PFSK-1 (cell line): ENCODE measurements around the gene FFAR2. TPM values are rescaled to one million over a fixed set of nuclear protein-coding genes. Genes with fewer than 3 reads are reported as not detected.

Source experiments
- FOXP2 ChIP-seq: optimal IDR thresholded peaks from 2 replicates; pipeline ENCODE3; 2011; ENCODE audit warnings: borderline replicate concordance, control low read depth, inconsistent platforms; ENCODE audit not compliant: insufficient read depth; ENCODE audit errors: extremely low read length, extremely low read depth
- POLR2AphosphoS5 ChIP-seq: IDR thresholded peaks from 2 replicates; pipeline ENCODE4 v1.6.1; 2012; ENCODE audit warnings: low read depth, mild to moderate bottlenecking, control low read depth, low read length, moderate library complexity
- SIN3A ChIP-seq: IDR thresholded peaks from 2 replicates; pipeline ENCODE4 v1.6.1; 2012; ENCODE audit warnings: mild to moderate bottlenecking, low read length, moderate library complexity, borderline replicate concordance; ENCODE audit not compliant: insufficient read depth
- TAF1 ChIP-seq: IDR thresholded peaks from 2 replicates; pipeline ENCODE4 v1.6.1; 2012; ENCODE audit warnings: low read length, control low read depth, borderline replicate concordance; ENCODE audit not compliant: insufficient read depth
- polyA plus RNA-seq: library from polyadenylated mRNA; unstranded; fragments of >200 nt; gene quantifications from one replicate; pipeline ENCODE4 v1.2.1, GENCODE V29; 2012; ENCODE audit warnings: low read depth, missing spikeins; ENCODE audit not compliant: insufficient read length
- TF ChIP-seq, protein P1 (sequence below), 2 experiments: IDR thresholded peaks; 2 replicates each; pipeline versions ENCODE4 v1.6.1 to v1.8.0; 2011 to 2012; ENCODE audit warnings: low read depth in 2 of 2, low read length in 2 of 2, control low read depth in 1 of 2, inconsistent platforms in 1 of 2, mild to moderate bottlenecking in 1 of 2, moderate library complexity in 1 of 2; ENCODE audit not compliant: insufficient read depth in 1 of 2

FFAR2 gene
- not detected for polyA plus RNA-seq

DNA sequence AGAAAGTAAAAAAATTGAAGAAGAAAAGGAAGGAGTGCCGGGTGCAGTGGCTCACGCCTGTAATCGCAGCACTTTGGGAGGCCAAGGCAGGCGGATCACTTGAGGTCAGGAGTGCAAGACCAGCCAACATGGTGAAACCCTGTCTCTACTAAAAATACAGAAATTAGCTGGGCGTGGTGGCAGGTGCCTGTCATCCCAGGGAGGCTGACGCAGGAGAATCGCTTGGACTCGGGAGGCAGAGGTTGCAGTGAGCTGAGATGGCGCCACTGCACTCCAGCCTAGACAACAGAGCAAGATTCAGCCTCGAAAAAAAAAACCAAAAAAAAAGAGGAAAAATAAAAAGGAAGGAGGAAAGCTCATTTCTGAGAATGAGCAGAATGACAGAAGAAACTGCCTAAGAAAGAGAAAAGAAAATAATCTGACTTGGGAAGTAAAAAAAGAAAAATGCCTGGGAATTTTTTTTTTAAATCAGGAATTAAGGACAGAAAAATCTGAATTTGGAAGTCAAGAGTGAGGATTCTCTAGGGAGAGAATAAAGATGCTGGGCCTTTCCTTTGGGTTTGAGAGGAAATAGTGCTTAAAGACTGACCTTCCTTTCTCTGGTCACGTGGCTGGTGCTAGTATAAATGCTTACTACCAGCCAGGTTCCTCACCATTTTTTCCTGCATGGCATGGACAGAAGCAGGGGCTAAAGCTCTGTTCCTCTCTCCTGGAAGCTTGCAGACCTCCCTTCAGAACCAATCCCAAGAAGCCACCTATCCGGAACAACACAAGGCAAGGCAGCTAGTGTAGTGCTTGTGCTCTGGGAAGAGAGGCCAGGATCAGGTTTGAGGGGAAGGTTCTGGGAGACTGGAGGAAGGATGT is at the start of gene FFAR2:
TSS of gene FFAR2 (plus strand) at position 652 of the 864 bp plus-strand sequence. CDS start 1,458 bp downstream, outside the sequence.
- TF ChIP-seq, protein P1, sequence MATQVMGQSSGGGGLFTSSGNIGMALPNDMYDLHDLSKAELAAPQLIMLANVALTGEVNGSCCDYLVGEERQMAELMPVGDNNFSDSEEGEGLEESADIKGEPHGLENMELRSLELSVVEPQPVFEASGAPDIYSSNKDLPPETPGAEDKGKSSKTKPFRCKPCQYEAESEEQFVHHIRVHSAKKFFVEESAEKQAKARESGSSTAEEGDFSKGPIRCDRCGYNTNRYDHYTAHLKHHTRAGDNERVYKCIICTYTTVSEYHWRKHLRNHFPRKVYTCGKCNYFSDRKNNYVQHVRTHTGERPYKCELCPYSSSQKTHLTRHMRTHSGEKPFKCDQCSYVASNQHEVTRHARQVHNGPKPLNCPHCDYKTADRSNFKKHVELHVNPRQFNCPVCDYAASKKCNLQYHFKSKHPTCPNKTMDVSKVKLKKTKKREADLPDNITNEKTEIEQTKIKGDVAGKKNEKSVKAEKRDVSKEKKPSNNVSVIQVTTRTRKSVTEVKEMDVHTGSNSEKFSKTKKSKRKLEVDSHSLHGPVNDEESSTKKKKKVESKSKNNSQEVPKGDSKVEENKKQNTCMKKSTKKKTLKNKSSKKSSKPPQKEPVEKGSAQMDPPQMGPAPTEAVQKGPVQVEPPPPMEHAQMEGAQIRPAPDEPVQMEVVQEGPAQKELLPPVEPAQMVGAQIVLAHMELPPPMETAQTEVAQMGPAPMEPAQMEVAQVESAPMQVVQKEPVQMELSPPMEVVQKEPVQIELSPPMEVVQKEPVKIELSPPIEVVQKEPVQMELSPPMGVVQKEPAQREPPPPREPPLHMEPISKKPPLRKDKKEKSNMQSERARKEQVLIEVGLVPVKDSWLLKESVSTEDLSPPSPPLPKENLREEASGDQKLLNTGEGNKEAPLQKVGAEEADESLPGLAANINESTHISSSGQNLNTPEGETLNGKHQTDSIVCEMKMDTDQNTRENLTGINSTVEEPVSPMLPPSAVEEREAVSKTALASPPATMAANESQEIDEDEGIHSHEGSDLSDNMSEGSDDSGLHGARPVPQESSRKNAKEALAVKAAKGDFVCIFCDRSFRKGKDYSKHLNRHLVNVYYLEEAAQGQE (IDR thresholded peaks at IDR 0.05; ENCODE audit: insufficient read depth in 1 of 2, low read depth in 2 of 2, low read length in 2 of 2): no peak
- TF ChIP-seq TAF1: no peak
- TF ChIP-seq FOXP2: no peak
- TF ChIP-seq POLR2AphosphoS5: no peak

DNA sequence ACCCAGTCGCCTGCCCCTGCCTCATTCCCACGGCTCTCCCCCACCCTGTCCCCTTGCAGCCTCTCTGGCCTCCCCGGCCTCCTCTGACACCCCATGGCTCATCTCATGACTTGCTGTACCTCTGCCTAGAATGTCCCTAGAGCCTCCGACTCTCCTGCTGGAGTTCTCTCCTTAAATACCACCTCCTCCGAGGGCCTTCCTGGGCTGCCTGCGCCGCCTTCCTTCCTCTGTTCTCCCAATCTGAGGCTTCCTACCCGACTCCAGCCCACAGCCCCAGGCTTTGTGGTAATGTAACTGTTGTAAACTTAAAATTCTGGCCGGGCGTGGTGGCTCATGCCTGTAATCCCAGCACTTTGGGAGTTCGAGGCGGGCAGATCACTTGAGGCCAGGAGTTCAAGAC is 49.5 kb upstream of the FFAR2 start:
- TF ChIP-seq, protein P1 (IDR thresholded peaks at IDR 0.05; ENCODE audit: insufficient read depth in 1 of 2, low read depth in 2 of 2, low read length in 2 of 2): no peak
- TF ChIP-seq POLR2AphosphoS5: no peak
- no peak for TF ChIP-seq SIN3A
- no peak for TF ChIP-seq TAF1
- TF ChIP-seq FOXP2: no peak

DNA sequence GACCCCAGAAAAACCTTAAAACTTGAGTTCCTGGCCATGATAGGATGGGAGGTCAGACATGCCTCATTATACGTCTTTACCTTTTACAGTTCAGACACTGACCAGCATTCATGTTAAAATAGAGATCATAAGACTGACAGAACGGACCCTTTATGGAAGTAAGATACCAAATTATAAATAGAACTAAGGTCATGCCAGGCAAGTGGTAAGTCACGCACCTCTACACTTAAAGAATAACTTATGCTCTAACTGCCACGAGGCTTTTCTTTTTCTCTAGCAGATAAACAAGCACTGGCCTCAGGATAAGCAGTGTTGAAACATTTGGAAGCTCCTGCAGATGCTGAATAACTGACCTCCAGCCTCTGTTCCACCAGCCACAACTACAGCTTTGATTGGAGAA is 48.8 kb upstream of the FFAR2 start:
- TF ChIP-seq TAF1: no peak
- no peak for TF ChIP-seq SIN3A
- no peak for TF ChIP-seq FOXP2
- TF ChIP-seq POLR2AphosphoS5: no peak
- TF ChIP-seq, protein P1 (IDR thresholded peaks at IDR 0.05; ENCODE audit: insufficient read depth in 1 of 2, low read depth in 2 of 2, low read length in 2 of 2): no peak

DNA sequence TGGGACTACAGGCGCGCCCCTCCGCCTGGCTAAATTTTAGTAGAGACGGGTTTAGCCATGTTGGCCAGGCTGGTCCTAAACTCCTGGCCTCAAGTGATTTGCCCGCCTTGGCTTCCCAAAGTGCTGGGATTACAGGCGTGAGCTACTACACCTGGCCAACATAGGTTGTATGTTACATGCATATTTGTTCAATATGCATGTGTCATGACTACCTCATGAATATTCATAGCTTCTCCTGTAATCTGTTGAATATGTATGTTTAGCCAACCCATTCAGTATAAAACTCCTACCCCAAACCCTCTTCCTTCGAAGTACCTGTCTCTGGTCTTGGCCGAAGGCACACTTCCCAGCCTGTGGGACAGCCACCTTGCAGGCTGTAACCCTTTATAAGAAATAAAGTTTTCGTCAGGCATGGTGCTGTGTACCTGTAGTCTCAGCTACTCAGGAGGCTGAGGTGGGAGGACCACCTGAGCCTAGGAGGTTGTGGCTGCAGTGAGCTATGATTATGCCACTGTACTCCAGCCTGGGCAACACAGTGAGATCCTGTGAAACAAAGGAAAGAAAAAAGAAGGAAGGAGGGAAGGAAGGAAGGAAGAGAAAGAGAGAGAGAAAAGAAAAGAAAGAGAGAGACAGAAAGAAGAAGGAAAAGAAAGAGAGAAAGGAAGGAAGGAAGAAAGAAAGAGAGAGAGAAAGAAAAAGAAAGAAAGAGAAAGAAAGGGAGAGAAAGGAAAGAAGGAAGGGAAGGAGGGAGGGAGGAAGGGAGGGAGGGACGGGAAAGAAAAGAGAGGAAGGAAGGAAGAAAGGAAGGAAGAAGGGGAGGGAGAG is 47.9 kb upstream of the FFAR2 start:
- TF ChIP-seq SIN3A (no peak), POLR2AphosphoS5 (no peak), FOXP2 (no peak), TAF1 (no peak)
- TF ChIP-seq, protein P1 (IDR thresholded peaks at IDR 0.05; ENCODE audit: insufficient read depth in 1 of 2, low read depth in 2 of 2, low read length in 2 of 2): no peak
